ENCODE data around the gene SLC13A5. TPM values are rescaled to one million over a fixed set of nuclear protein-coding genes. Genes with fewer than 3 reads are reported as not detected.

SLC13A5 gene
- total RNA-seq, 2 experiments from 2014 or later = not detected

DNA sequence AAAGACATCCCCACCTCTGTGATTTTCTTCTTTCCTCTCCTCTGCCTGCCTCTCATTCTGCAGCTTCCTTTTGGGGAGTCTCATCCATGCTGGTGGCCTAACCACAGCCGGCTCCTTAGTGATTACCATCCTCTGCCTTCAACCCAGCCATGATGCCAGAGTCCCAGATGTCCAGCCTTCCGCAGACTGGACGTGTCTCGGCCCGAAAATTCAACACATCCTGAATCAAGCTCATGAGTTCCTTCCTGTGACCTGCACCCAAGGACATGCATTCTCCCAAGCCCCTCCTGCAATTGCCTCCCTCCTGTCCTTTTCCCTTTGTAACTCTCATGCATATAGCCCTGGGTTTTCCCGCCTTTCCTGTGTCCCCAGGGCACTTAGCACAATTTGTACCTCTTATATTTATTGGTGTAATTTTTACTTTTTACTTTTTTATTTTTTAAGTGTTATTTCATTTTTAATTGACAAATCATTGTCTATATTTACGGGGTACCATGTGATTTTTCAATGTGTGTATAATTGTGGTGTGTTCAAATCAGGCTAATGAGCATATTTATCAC lies 1.2 kb upstream of the SLC13A5 start:
- intact Hi-C loops (cut with DNase I, micrococcal nuclease) = no loop called here
- TF ChIP-seq, protein P1, sequence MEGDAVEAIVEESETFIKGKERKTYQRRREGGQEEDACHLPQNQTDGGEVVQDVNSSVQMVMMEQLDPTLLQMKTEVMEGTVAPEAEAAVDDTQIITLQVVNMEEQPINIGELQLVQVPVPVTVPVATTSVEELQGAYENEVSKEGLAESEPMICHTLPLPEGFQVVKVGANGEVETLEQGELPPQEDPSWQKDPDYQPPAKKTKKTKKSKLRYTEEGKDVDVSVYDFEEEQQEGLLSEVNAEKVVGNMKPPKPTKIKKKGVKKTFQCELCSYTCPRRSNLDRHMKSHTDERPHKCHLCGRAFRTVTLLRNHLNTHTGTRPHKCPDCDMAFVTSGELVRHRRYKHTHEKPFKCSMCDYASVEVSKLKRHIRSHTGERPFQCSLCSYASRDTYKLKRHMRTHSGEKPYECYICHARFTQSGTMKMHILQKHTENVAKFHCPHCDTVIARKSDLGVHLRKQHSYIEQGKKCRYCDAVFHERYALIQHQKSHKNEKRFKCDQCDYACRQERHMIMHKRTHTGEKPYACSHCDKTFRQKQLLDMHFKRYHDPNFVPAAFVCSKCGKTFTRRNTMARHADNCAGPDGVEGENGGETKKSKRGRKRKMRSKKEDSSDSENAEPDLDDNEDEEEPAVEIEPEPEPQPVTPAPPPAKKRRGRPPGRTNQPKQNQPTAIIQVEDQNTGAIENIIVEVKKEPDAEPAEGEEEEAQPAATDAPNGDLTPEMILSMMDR (IDR thresholded peaks at IDR 0.05) = no peak
- ChIA-PET CTCF (no interaction called here), POLR2A (no interaction called here)
- H3K4me1 Mint-ChIP-seq (ENCODE audit: low read depth) = peaks cover 14% of the 10 kb centered on the region
- Histone ChIP-seq H3K36me3 (ENCODE audit: insufficient read depth, low read length) (no peaks in the 10 kb centered on the region), H3K4me3 (ENCODE audit: low read length) (no peak overlapping the region), H3K9me3 (ENCODE audit: control insufficient read depth in 1 of 2, insufficient read depth in 1 of 2, low read length in 2 of 2) (peaks cover 0 to 17% of the 10 kb centered on the region in 2 experiments), H3K27me3 (ENCODE audit: control insufficient read depth in 1 of 2, insufficient read depth in 2 of 2, low read length in 2 of 2) (peaks cover 34 to 36% of the 10 kb centered on the region in 2 experiments), H3K4me1 (ENCODE audit: insufficient read depth, low read length) (peaks cover 11% of the 10 kb centered on the region), H3K27ac (ENCODE audit: low read depth in 1 of 2, low read length in 2 of 2) (no peak overlapping the region)
- peak overlapping the region; percentile 10 for H3K4me3 Mint-ChIP-seq
- peaks cover 87% of the 10 kb centered on the region for H3K27me3 Mint-ChIP-seq
- DNase-seq (no peak), ATAC-seq (ENCODE audit: poor library complexity) (no peak)
- no peaks in the 10 kb centered on the region for H3K36me3 Mint-ChIP-seq (ENCODE audit: low read depth)
- H3K27ac Mint-ChIP-seq = no peak overlapping the region
- H3K9me3 Mint-ChIP-seq = no peaks in the 10 kb centered on the region

DNA sequence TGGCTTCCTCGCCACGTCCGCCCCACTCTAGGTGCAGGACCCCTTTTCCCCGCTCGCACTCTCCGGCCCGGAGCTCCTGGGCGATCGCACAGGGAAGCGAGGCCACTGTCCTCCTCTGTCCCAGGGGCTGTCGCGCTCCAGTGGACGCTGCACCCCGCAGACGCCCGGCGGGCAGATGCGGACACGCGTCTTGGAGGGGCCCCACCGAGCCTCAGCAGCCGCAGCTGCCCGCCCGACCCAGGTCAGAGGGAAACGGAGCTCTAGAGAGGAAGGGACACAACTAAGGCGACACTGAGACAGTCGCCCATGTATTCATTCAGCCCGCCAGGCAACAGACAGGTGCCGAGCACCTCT lies 726 bp upstream of the SLC13A5 start:
- H3K27ac ChIP-seq (ENCODE audit: low read depth in 1 of 2, low read length in 2 of 2) = no peak overlapping the region
- peaks cover 34% of the 10 kb centered on the region in 2 experiments for H3K27me3 ChIP-seq (ENCODE audit: control insufficient read depth in 1 of 2, insufficient read depth in 2 of 2, low read length in 2 of 2)
- H3K4me1 ChIP-seq (ENCODE audit: insufficient read depth, low read length) = peaks cover 11% of the 10 kb centered on the region
- no peak overlapping the region for H3K27ac Mint-ChIP-seq
- H3K27me3 Mint-ChIP-seq = peaks cover 85% of the 10 kb centered on the region
- TF ChIP-seq, protein P1 (IDR thresholded peaks at IDR 0.05) = no peak
- ChIA-PET CTCF (interaction anchor here (0.6 kb wide), 1 partner anchor 252 kb away, joined by 3 read pairs; no protein-coding TSS in a partner anchor), POLR2A (no interaction called here)
- H3K9me3 ChIP-seq (ENCODE audit: control insufficient read depth in 1 of 2, insufficient read depth in 1 of 2, low read length in 2 of 2) = peaks cover 0 to 17% of the 10 kb centered on the region in 2 experiments
- peaks cover 14% of the 10 kb centered on the region for H3K4me1 Mint-ChIP-seq (ENCODE audit: low read depth)
- H3K4me3 ChIP-seq (ENCODE audit: low read length) = no peak overlapping the region
- no peak for ATAC-seq (ENCODE audit: poor library complexity)
- DNase-seq = no peak
- H3K36me3 Mint-ChIP-seq (ENCODE audit: low read depth) = no peaks in the 10 kb centered on the region
- intact Hi-C loops (cut with DNase I, micrococcal nuclease) = no loop called here
- H3K4me3 Mint-ChIP-seq = no peak overlapping the region
- H3K9me3 Mint-ChIP-seq = no peaks in the 10 kb centered on the region
- H3K36me3 ChIP-seq (ENCODE audit: insufficient read depth, low read length) = no peaks in the 10 kb centered on the region

DNA sequence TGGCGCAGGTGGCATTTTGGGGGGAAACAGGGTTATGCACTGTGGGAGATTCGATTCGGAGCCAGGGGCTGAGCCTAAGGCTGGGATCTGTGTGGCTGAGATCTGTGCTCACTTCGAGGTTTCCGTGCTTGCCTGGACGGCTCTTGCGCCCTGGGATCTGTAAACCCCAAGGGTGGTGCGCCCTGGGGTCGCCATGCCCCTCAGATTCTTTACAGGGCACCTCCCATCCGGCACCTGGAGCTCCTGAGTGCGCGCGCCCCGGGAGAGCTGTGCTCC lies 377 bp downstream of the SLC13A5 start:
- Mint-ChIP-seq H3K4me3 (no peak overlapping the region), H3K4me1 (ENCODE audit: low read depth) (peaks cover 14% of the 10 kb centered on the region), H3K36me3 (ENCODE audit: low read depth) (no peaks in the 10 kb centered on the region), H3K27me3 (peaks cover 91% of the 10 kb centered on the region), H3K9me3 (no peaks in the 10 kb centered on the region), H3K27ac (no peak overlapping the region)
- peaks cover 0 to 17% of the 10 kb centered on the region in 2 experiments for H3K9me3 ChIP-seq (ENCODE audit: control insufficient read depth in 1 of 2, insufficient read depth in 1 of 2, low read length in 2 of 2)
- H3K4me1 ChIP-seq (ENCODE audit: insufficient read depth, low read length) = peaks cover 11% of the 10 kb centered on the region
- ATAC-seq (ENCODE audit: poor library complexity) = no peak
- no peak for DNase-seq
- no peaks in the 10 kb centered on the region for H3K36me3 ChIP-seq (ENCODE audit: insufficient read depth, low read length)
- ChIA-PET CTCF (no interaction called here), POLR2A (no interaction called here)
- no peak overlapping the region for H3K4me3 ChIP-seq (ENCODE audit: low read length)
- H3K27me3 ChIP-seq (ENCODE audit: control insufficient read depth in 1 of 2, insufficient read depth in 2 of 2, low read length in 2 of 2) = peaks cover 34 to 37% of the 10 kb centered on the region in 2 experiments
- TF ChIP-seq, protein P1 (IDR thresholded peaks at IDR 0.05) = no peak
- no peak overlapping the region for H3K27ac ChIP-seq (ENCODE audit: low read depth in 1 of 2, low read length in 2 of 2)
- intact Hi-C loops (cut with DNase I, micrococcal nuclease) = no loop called here
